Fibroblast of lung (primary cell): ENCODE data around the gene GNAS.

Experiments
- EZH2 ChIP-seq: IDR thresholded peaks from 2 replicates; pipeline ENCODE4 v1.5.1; 2012; ENCODE audit warnings: low read length, control low read depth, mild to moderate bottlenecking; ENCODE audit errors: missing control alignments
- TF ChIP-seq, protein P1 (sequence below), 2 donors: IDR thresholded peaks in 1 of 2; conservative IDR thresholded peaks in 1 of 2; 1 replicate in 1 of 2; 2 replicates in 1 of 2; pipeline ENCODE4 v1.5.1; 2011 to 2012; ENCODE audit warnings: low read length in 2 of 2, control low read depth in 1 of 2, inconsistent platforms in 1 of 2, low read depth in 1 of 2, mild to moderate bottlenecking in 1 of 2

DNA sequence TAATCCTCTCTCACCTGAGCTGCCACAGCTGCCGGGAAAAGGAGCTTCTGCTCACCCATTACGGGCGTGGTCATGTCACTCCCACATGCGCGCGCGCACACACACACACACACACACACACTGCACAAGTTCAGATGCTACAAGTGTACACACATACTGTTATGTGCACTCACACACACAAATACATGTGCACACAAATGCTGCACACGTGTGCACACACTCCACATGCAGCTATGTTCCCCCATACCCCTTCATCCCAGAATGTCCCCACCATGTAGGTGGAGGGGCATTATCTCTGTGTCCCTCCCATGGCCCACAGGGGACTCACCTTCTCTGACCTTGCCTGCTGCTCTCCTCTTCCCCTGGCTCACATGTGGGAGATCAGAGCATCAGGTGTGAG, 39.1 kb upstream of the GNAS start:
- TF ChIP-seq, protein P1, sequence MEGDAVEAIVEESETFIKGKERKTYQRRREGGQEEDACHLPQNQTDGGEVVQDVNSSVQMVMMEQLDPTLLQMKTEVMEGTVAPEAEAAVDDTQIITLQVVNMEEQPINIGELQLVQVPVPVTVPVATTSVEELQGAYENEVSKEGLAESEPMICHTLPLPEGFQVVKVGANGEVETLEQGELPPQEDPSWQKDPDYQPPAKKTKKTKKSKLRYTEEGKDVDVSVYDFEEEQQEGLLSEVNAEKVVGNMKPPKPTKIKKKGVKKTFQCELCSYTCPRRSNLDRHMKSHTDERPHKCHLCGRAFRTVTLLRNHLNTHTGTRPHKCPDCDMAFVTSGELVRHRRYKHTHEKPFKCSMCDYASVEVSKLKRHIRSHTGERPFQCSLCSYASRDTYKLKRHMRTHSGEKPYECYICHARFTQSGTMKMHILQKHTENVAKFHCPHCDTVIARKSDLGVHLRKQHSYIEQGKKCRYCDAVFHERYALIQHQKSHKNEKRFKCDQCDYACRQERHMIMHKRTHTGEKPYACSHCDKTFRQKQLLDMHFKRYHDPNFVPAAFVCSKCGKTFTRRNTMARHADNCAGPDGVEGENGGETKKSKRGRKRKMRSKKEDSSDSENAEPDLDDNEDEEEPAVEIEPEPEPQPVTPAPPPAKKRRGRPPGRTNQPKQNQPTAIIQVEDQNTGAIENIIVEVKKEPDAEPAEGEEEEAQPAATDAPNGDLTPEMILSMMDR (conservative IDR thresholded peaks at IDR 0.05 in 1 of 2, IDR thresholded peaks at IDR 0.05 in 1 of 2; ENCODE audit: low read depth in 1 of 2, low read length in 2 of 2) = no peak
- no peak for TF ChIP-seq EZH2
